Measurements from ENCODE around the gene QTRT2.

Gene QTRT2

GRCh38 chr3:114056130-114057010 is at the start of gene QTRT2, which contains the start of gene CCDC191:
QTRT2 (plus strand) TSS chr3:114056737; CDS start chr3:114065258, 8,521 bp downstream.
CCDC191 (minus strand) TSS chr3:114056526; CDS start chr3:114056466, 60 bp downstream.
- DNase-seq, result peak; percentile 100

DNA sequence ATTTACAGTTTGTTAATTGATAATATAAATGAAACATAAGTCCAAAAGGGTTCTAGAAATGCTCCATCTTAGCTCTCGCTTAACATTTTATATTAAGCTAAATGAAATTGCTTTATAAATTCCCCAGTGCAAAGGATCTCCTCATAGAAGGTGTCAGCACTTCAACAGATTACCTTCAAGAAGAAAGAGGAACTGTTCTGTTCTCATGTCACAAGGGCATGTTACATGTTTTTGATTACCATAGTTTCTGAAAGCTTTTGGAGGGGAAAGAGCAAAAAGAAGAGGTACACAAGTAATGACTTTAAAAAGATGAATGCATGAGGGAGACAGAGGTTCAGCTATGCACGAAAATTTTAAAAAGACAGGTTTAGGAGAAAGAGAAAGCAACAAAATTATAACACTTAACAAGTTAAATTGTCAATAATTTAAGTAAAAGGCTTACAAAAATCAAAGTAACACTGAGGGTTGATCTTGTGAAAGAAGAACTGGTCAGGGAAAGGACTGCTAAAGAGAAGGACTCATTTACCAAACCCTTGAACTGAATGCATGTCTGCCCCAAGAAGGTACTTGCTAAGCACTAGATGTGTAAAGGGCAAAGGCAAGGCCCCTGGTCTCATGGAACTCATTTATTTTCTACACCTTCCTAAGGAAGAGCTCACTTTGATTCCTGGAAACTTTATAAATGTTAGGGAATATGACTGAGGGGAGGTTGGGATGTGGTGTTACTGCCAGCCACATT is 45.3 kb upstream of the QTRT2 start:
- no peak for DNase-seq

GRCh38 chr3:114014211-114014610 is 42.3 kb upstream of the QTRT2 start:
- no peak for DNase-seq

- no peak for DNase-seq
These were observed 37.1 kb upstream of the QTRT2 start for GRCh38 chr3:114019486-114019885.

DNA sequence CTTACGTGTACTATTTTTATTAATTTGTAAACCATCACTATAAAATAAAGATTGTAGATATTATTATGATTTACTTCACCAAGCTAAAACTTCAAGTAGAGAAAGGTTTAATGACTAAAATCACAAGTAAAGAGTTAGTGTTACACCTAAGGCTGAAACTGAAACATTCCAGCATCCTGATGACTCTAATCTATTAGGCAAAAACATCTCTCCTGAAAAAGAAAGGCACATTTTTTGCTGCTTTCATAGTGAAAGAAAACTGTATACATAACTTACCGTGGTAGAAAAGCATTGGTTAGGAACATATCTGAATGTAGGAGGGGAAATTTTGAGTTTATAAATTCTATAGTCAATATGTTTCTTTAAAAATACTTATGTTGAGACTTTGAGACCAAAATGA is 35.6 kb upstream of the QTRT2 start:
- DNase-seq, result no peak

GRCh38 chr3:114022145-114022802 is 34.3 kb upstream of the QTRT2 start:
- DNase-seq, result no peak

- DNase-seq, result no peak
These were observed 31.1 kb upstream of the QTRT2 start for GRCh38 chr3:114025451-114025850.

DNA sequence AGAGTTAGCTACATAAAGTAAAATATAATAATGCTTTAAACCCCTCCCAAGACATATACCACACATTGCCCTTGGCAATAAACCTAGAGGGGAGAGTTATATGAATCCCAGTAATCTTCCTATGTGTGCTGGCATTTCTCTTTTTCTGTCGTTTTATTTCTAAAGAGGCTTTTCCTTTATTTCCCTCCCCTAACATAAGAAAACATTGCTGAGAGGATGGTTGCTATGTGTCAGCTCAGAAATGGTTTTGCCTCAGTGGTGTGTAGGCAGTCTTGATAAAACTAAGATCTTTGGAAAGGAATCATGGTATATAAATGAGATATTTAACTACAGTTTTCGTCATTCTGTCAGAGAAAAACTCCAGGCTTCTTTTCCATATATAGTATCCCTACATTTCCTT is 30.2 kb upstream of the QTRT2 start:
- DNase-seq, result no peak

DNA sequence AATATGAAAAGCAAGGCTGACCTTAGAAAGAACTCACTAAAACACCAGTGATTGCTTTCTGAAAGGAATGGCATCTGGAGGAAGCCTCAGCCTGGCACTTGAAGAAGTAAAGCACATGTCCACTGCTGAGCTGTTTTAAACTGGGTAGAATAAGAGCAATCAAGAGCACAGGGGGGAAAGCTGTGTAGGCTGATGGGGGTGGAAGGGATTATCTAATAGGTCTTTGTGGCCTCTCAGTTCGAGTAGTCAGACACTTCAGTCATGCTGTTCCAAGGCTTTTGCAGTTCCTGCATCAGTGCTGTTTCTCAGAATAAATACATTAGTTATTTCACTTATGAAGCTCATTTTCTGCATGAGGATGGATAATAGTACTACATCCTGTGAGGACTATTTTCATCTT is 22.8 kb upstream of the QTRT2 start:
- no peak for DNase-seq

DNA sequence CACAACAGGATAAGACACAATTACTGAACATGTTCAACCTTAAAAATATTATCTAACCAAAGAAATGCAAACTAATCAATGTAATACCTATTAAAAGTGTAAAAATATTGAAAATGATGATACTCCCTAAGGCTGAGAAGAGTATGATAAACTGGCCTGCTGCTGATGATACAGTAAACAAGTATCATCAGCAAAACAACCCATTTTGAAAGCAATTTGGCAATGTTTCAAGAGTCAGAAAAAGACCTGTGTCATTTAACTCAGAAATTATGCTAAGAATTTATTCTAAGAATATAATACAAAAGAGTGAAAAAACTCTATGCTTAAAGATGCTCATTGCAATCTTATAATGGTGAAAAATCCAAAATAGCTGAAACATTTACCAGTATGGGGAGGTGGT is 22.3 kb upstream of the QTRT2 start:
- no peak for DNase-seq

GRCh38 chr3:114034787-114035545 is 21.6 kb upstream of the QTRT2 start:
- DNase-seq, result no peak

- no peak for DNase-seq
These were observed 20.6 kb upstream of the QTRT2 start for GRCh38 chr3:114035896-114036295.

DNA sequence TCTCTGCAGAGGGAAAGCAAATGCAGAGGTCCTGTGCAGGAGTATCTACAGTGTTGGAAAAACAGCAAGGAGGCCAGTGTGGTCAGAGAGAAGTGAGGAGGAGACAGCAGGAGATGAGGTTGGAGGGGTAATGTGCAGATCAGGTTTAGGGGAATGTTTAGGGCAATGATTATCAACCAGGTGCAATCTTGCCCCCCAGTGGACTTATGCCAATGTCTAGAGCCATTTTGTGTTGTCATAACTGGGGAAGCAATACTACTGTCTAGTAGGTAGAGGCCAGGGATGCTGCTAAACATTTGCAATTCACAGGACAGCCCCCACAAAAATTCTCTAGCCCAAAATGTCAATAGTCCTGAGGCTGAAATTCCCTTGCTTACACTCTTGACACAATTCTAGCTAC is 13.3 kb upstream of the QTRT2 start:
- no peak for DNase-seq

GRCh38 chr3:114052216-114052615 is 4.3 kb upstream of the QTRT2 start:
- DNase-seq, result no peak

- no peak for DNase-seq
These were observed 442 bp downstream of the QTRT2 start for GRCh38 chr3:114057011-114057347.

DNA sequence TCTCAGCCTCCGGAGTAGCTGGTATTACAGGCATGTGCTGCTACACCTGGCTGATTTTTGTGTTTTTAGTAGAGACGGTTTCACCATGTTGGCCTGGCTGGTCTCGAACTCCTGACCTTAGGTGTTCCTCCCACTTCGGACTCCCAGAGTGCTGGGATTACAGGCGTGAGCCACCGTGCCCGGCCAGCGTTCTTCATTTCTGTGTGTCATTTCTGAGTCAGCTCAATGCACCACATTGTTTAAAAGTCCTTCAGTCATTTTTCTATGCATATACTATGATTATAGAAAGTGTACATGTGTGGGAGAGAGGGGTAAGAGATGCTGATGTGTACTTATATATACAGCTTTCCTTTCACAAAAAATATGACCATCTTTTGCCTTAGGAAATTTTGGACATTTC is 2.1 kb downstream of the QTRT2 start:
- DNase-seq, result no peak

- no peak for DNase-seq
These were observed 4.5 kb downstream of the QTRT2 start for GRCh38 chr3:114060906-114061655.

- DNase-seq, result no peak
These were observed 11.3 kb downstream of the QTRT2 start for GRCh38 chr3:114067804-114068203.

- DNase-seq, result no peak
These were observed 11.8 kb downstream of the QTRT2 start for GRCh38 chr3:114068336-114068735.

DNA sequence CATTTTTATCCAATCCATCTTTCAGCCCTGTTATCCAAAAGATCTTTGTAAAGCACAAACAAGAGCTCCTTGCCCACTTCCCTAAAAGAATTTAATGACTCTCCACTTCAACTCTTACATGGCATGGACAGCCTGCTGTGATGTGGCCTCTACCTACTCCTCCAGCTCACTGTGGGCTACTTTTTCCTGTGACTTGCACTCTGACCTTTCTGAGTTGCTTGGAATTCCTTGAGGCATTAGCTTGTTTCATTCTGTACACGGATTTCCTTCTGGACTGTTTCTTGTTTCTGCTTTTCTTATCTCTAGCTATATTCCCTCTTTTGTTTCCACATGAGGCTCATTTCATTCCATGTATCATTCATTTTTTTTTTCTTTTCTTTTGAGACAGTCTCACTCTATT is 15.2 kb downstream of the QTRT2 start:
- no peak for DNase-seq

GRCh38 chr3:114076711-114077110 is 20.2 kb downstream of the QTRT2 start:
- no peak for DNase-seq

DNA sequence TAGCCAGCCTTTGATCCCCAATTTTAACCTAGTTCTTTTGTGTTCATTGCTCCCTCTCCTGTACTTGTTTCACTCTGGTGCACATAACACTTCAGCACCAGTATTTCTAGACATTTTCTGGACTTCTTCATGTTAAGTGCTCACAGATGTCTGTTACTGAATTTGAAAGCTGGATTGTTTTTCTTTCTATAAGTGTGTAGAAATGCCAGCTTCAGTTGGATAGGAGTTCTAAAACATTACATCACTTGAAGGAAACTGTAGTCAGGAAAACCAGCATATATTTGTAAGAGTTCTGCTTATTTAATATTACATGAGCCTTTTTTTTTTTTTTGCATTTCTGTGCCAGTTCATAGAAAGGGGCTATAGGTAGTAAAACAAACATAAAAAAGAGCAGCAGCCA is 21.6 kb downstream of the QTRT2 start:
- DNase-seq, result no peak
